Transverse colon (tissue), 4 donors: ENCODE results near the gene GAB2. TPM values are rescaled to one million over a fixed set of nuclear protein-coding genes. Genes with fewer than 3 reads are reported as not detected.

Experiments
- DNase-seq: peaks from one replicate; pipeline ENCODE4 v3.0.0-alpha.2; 2019
- H3K27ac ChIP-seq, 4 donors: fragments of 200-600 bp; sonication (generic); 2 replicates each; pipeline ENCODE4 v1.5.1; 2016 to 2018; ENCODE audit warnings: inconsistent platforms in 4 of 4
- H3K27me3 ChIP-seq: fragments of 200-600 bp; sonication (generic); 2 replicates; pipeline ENCODE4 v1.5.1; 2017; ENCODE audit warnings: inconsistent platforms
- H3K36me3 ChIP-seq, 4 donors: fragments of 200-600 bp; sonication (generic); 2 replicates each; pipeline ENCODE4 v1.5.1; 2017 to 2019; ENCODE audit warnings: inconsistent platforms in 4 of 4
- H3K4me1 ChIP-seq, 4 donors: fragments of 200-600 bp; sonication (generic); 2 replicates each; pipeline ENCODE4 v1.5.1; 2017 to 2020; ENCODE audit warnings: inconsistent platforms in 4 of 4
- H3K4me3 ChIP-seq, 4 donors: fragments of 200-600 bp; sonication (generic); 1 replicate in 1 of 4; 2 replicates in 3 of 4; pipeline versions ENCODE4 v1.5.1 to v1.6.1; 2017 to 2019; ENCODE audit warnings: inconsistent platforms in 4 of 4
- H3K9me3 ChIP-seq, 2 donors: fragments of 200-600 bp; sonication (generic); 2 replicates each; pipeline ENCODE4 v1.5.1; 2017 to 2019; ENCODE audit warnings: inconsistent platforms in 2 of 2
- EP300 ChIP-seq: sonication (generic); formaldehyde crosslinking; IDR thresholded peaks from one replicate; pipeline ENCODE4 v1.6.1; 2017; ENCODE audit warnings: antibody characterized with exemption, low read depth
- POLR2A ChIP-seq: fragments of 450-650 bp; IDR thresholded peaks from one replicate; pipeline ENCODE4 v1.6.1; 2016; ENCODE audit warnings: antibody characterized with exemption, mild to moderate bottlenecking, moderate library complexity
- POLR2AphosphoS5 ChIP-seq, 3 donors: sonication (generic); formaldehyde crosslinking; IDR thresholded peaks; one replicate each; pipeline ENCODE4 v1.6.1; 2016; ENCODE audit warnings: antibody characterized with exemption in 3 of 3
- WGBS, 2 donors: methylation state at CpG; one replicate each; pipeline ENCODE4 v1.1.5; 2018; ENCODE audit warnings: low coverage in 1 of 2; 5-methylcytosine and 5-hydroxymethylcytosine counted together
- in situ Hi-C, 4 donors: fragments of 200-750 bp; cut with MboI; loops; one replicate each; pipeline versions ENCODE4 v1.15.0 to v1.15.1; 2017; ENCODE audit warnings: low sequenced_read_pairs in 3 of 4, low pct_ligation_motif_present in 1 of 4, low pct_unique_long_range_greater_than_20kb in 1 of 4
- intact Hi-C: fragments of 100-400 bp; cut with DNase I; formaldehyde crosslinking; loops from one replicate; pipeline ENCODE4 v1.15.1; 2023; ENCODE audit warnings: low total_unique reads
- total RNA-seq, 4 donors: library from RNA; depleted of rRNA; stranded (reverse); fragments of >200 nt; gene quantifications; one replicate each; pipeline ENCODE4 v1.1.0, GENCODE V29; 2016
- TF ChIP-seq, protein P1 (sequence below), 5 experiments: fragments of 200-600 bp in 3 of 5; fragments of 450-650 bp in 2 of 5; sonication (generic) in 3 of 5; IDR thresholded peaks; 1 replicate in 2 of 5; 2 replicates in 3 of 5; pipeline ENCODE4 v1.5.1; 2016 to 2017; ENCODE audit warnings: antibody characterized with exemption in 5 of 5, inconsistent platforms in 3 of 5, mild to moderate bottlenecking in 2 of 5, moderate library complexity in 1 of 5

The GAB2 gene
- total RNA-seq, 4 donors from 2014 or later, result 5.8 to 35.7 (median 22.9) TPM

DNA sequence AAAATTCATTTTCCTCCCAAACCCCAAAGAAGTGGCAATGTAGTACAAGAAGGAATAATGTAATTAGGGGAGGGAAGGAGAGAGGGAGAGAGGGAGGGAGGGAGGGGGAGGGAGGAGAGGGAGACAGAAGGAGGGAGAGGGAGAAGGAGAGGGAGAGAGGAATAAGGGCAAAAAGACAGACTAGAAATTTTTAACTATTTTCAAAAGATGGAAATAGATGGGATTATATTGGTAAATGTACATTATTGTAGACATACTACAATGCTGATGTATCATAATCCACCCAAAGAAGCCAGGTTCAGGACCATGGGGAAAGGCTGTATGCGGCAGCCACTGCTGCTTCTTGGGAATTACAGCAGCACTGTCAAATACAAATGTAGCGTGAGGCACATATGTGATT is 74.3 kb downstream of the GAB2 start:
- Histone ChIP-seq H3K4me3 (no peak overlapping the region), H3K36me3 (no peaks in the 10 kb centered on the region), H3K27ac (no peak overlapping the region), H3K27me3 (no peaks in the 10 kb centered on the region), H3K4me1 (peaks cover 0 to 38% (median 5%) of the 10 kb centered on the region in 4 donors), H3K9me3 (no peaks in the 10 kb centered on the region)
- WGBS, 2 donors, result 99 to 100% methylated on average over 2 of the region's 2 CpGs
- intact Hi-C loops, result loop anchor here (2.0 kb wide), 1 partner anchor 15 kb away; no protein-coding TSS in a partner anchor
- in situ Hi-C loops, result no loop called here
- TF ChIP-seq POLR2AphosphoS5 (IDR thresholded peaks at IDR 0.05), result no peak
- no peak for TF ChIP-seq POLR2A
- TF ChIP-seq EP300, result no peak
- TF ChIP-seq, protein P1, sequence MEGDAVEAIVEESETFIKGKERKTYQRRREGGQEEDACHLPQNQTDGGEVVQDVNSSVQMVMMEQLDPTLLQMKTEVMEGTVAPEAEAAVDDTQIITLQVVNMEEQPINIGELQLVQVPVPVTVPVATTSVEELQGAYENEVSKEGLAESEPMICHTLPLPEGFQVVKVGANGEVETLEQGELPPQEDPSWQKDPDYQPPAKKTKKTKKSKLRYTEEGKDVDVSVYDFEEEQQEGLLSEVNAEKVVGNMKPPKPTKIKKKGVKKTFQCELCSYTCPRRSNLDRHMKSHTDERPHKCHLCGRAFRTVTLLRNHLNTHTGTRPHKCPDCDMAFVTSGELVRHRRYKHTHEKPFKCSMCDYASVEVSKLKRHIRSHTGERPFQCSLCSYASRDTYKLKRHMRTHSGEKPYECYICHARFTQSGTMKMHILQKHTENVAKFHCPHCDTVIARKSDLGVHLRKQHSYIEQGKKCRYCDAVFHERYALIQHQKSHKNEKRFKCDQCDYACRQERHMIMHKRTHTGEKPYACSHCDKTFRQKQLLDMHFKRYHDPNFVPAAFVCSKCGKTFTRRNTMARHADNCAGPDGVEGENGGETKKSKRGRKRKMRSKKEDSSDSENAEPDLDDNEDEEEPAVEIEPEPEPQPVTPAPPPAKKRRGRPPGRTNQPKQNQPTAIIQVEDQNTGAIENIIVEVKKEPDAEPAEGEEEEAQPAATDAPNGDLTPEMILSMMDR (IDR thresholded peaks at IDR 0.05), result no peak
- no peak for DNase-seq

GRCh38 chr11:78341841-78342240 is 75.8 kb downstream of the GAB2 start:
- no peak for DNase-seq
- Histone ChIP-seq H3K4me1 (peaks cover 0 to 39% (median 7%) of the 10 kb centered on the region in 4 donors), H3K4me3 (no peak overlapping the region), H3K27ac (no peak overlapping the region), H3K36me3 (no peaks in the 10 kb centered on the region), H3K9me3 (no peaks in the 10 kb centered on the region), H3K27me3 (no peaks in the 10 kb centered on the region)
- intact Hi-C loops, result loop anchor here (2.0 kb wide), 1 partner anchor 13 kb away; no protein-coding TSS in a partner anchor
- TF ChIP-seq, protein P1 (IDR thresholded peaks at IDR 0.05), result no peak
- no peak for TF ChIP-seq POLR2A
- TF ChIP-seq POLR2AphosphoS5 (IDR thresholded peaks at IDR 0.05), result no peak
- no peak for TF ChIP-seq EP300
- in situ Hi-C loops, result no loop called here
- 90 to 100% methylated on average over 2 of the region's 2 CpGs for WGBS, 2 donors

DNA sequence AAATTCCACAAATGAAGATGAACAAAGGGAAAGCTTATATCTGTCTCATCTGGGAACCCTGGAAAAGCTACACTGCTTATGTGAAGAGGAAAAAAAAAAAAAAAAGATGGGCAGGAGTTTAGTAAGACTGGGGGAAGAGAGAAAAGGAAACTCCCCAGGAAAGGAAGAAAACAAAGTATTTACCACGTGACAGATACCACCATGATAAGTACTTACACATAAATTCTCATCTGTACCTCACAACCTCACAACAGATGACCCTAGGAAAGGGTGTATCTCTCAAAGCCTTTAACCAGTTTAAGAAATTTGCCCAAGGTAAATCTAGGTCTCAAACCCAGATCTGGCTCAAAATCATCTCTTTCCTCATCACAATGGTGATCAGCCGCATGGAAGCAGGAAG is 77.1 kb downstream of the GAB2 start:
- Histone ChIP-seq H3K27me3 (no peaks in the 10 kb centered on the region), H3K9me3 (no peaks in the 10 kb centered on the region), H3K4me3 (no peak overlapping the region), H3K4me1 (peaks cover 0 to 28% (median 6%) of the 10 kb centered on the region in 4 donors), H3K36me3 (no peaks in the 10 kb centered on the region), H3K27ac (no peak overlapping the region)
- DNase-seq, result no peak
- in situ Hi-C loops (no loop called here), intact Hi-C loops (no loop called here)
- TF ChIP-seq POLR2A (no peak), EP300 (no peak), POLR2AphosphoS5 (IDR thresholded peaks at IDR 0.05) (no peak)
- TF ChIP-seq, protein P1 (IDR thresholded peaks at IDR 0.05), result no peak
- 60 to 82% methylated on average over 1 to 2 of the region's 2 CpGs for WGBS, 2 donors

DNA sequence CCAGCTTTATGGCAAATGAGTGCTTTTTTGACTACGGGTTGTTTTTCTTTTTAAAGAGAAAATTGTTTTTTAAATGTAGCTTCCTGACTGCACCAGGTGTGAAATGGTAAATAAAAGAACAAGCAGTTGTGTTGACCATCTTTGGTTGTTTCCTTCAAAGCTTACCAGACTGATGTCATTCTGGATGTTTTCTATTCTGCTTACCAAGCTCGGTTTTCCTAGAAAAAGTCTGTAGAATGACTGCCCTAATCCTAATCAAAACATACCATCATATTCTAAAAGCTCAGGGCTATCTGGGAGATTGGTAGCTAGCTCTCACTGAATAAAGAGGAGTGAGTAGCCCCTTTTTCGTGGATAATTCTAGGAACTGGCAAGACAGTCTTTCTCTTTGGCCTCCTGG is 77.7 kb downstream of the GAB2 start:
- in situ Hi-C loops, result no loop called here
- no peak overlapping the region for H3K27ac ChIP-seq

More for the DNA sequence above, 77.7 kb downstream of the GAB2 start:
- 57 to 63% methylated on average over 2 to 3 of the region's 3 CpGs for WGBS, 2 donors
- Histone ChIP-seq H3K4me3 (no peak overlapping the region), H3K27me3 (no peaks in the 10 kb centered on the region), H3K9me3 (no peaks in the 10 kb centered on the region), H3K4me1 (peaks cover 0 to 22% (median 5%) of the 10 kb centered on the region in 4 donors), H3K36me3 (no peaks in the 10 kb centered on the region)
- no peak for DNase-seq
- TF ChIP-seq, protein P1 (IDR thresholded peaks at IDR 0.05), result no peak
- TF ChIP-seq POLR2AphosphoS5 (IDR thresholded peaks at IDR 0.05), result no peak
- intact Hi-C loops, result no loop called here
